ENCODE results near the gene POLD2.

POLD2 gene

DNA sequence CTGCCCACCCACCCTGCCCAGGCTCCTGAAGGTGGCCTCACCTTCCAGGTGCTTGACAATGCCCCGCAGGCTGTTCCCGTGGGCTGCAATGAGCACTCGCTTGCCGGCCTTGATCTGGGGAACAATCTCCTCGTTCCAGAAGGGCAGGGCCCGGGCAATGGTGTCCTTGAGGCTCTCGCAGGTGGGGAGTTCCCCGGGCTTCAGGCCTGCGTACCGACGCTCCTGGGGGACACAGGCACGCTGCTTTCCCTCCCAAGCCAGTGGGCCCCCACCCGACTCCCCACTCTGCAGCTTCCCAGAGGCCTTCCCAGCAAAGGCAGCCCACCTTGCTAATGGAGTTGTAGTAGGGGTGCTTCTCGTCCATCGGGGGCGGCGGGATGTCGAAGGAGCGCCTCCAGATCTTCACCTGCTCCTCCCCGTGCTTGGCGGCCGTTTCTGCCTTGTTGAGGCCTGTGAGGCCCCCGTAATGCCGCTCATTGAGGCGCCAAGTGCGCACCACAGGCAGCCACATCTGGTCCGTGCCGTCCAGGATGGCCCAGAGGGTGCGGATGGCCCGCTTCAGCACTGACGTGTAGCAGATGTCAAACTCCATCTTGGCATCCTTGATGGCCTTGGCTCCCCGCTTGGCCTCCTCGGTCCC is 58.4 kb downstream of the POLD2 start:
- H3K27me3 ChIP-seq (ENCODE audit: control insufficient read depth, low read length): peaks cover 41% of the 10 kb centered on the region
- peaks cover 18% of the 10 kb centered on the region for H3K4me1 ChIP-seq (ENCODE audit: control insufficient read depth, low read length)
- no peak overlapping the region for H3K4me3 ChIP-seq (ENCODE audit: low read length)
- H3K79me2 ChIP-seq (ENCODE audit: control insufficient read depth, low read length): no peaks in the 10 kb centered on the region
- H3F3A ChIP-seq (ENCODE audit: control insufficient read depth, insufficient read depth): peaks cover 13% of the 10 kb centered on the region
- 0 out of 2 replicates have a peak, but pooled peaks cover 6% of the 10 kb centered on the region for H4K20me1 ChIP-seq (ENCODE audit: control insufficient read depth, insufficient read depth, low read depth, low read length)
- peaks cover 25% of the 10 kb centered on the region for H3K36me3 ChIP-seq (ENCODE audit: control insufficient read depth, low read length)
- no peaks in the 10 kb centered on the region for H3K9me2 ChIP-seq (replicated peaks; ENCODE audit: control insufficient read depth, low read length)
- H3K4me2 ChIP-seq (ENCODE audit: low read length): no peak overlapping the region; the same call in 1 of the 2 replicates
- peak; percentile 93; the same call in 1 of the 2 replicates for TF ChIP-seq EZH2phosphoT487 (IDR thresholded peaks at IDR 0.05; ENCODE audit: borderline replicate concordance, low read length)
- TF ChIP-seq, protein P1, sequence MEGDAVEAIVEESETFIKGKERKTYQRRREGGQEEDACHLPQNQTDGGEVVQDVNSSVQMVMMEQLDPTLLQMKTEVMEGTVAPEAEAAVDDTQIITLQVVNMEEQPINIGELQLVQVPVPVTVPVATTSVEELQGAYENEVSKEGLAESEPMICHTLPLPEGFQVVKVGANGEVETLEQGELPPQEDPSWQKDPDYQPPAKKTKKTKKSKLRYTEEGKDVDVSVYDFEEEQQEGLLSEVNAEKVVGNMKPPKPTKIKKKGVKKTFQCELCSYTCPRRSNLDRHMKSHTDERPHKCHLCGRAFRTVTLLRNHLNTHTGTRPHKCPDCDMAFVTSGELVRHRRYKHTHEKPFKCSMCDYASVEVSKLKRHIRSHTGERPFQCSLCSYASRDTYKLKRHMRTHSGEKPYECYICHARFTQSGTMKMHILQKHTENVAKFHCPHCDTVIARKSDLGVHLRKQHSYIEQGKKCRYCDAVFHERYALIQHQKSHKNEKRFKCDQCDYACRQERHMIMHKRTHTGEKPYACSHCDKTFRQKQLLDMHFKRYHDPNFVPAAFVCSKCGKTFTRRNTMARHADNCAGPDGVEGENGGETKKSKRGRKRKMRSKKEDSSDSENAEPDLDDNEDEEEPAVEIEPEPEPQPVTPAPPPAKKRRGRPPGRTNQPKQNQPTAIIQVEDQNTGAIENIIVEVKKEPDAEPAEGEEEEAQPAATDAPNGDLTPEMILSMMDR (IDR thresholded peaks at IDR 0.05; ENCODE audit: low read depth, low read length, poor library complexity, severe bottlenecking): no peak
- H3K27ac ChIP-seq (ENCODE audit: low read depth, low read length): no peak overlapping the region
- H3K9me3 ChIP-seq (ENCODE audit: control insufficient read depth, insufficient read depth, low read length): no peaks in the 10 kb centered on the region

All from DOHH2 (cell line).